Astrocyte of the cerebellum (primary cell): ENCODE data around the gene UBE3C.
"Not testable (repeated sequence)": the region's sequence is repeated elsewhere in the genome, so short reads cannot be mapped to it uniquely, and the experiment has no call there.

Source experiments
- DNase-seq: peaks from one replicate; pipeline ENCODE4 v3.0.0-alpha.2; 2011; ENCODE audit warnings: low read depth
- H3K4me3 ChIP-seq: 2 replicates; pipeline ENCODE4 v1.5.1; 2011; ENCODE audit warnings: mild to moderate bottlenecking, low read depth, low read length, moderate library complexity
- CTCF ChIP-seq: IDR thresholded peaks from 2 replicates; pipeline ENCODE4 v1.5.1; 2012; ENCODE audit warnings: low read length, low read depth, moderate library complexity, mild to moderate bottlenecking; ENCODE audit errors: missing control alignments
- in situ Hi-C: cut with HindIII; loops from 2 replicates; pipeline ENCODE4 v1.10.0; 2017; ENCODE audit warnings: low sequenced_read_pairs

The UBE3C gene

GRCh38 chr7:157272351-157273207 is 133.9 kb downstream of the UBE3C start:
- in situ Hi-C loops = no loop called here
- H3K4me3 ChIP-seq = no peak overlapping the region
- no peak for TF ChIP-seq CTCF
- no peak for DNase-seq

- DNase-seq = peak; percentile 19
- TF ChIP-seq CTCF = peak; percentile 98
- no peak overlapping the region for H3K4me3 ChIP-seq
- in situ Hi-C loops = no loop called here
Observed at GRCh38 chr7:157273208-157274093, 134.7 kb downstream of the UBE3C start.

- DNase-seq, in situ Hi-C loops, H3K4me3 ChIP-seq: not testable (repeated sequence)
Observed at GRCh38 chr7:157274094-157274634, 135.4 kb downstream of the UBE3C start.

GRCh38 chr7:157274991-157275427 is 136.3 kb downstream of the UBE3C start:
- no peak for TF ChIP-seq CTCF
- in situ Hi-C loops = no loop called here
- H3K4me3 ChIP-seq = no peak overlapping the region
- DNase-seq = no peak

- in situ Hi-C loops = no loop called here
- DNase-seq = no peak
- H3K4me3 ChIP-seq = no peak overlapping the region
- no peak for TF ChIP-seq CTCF
Observed at GRCh38 chr7:157276091-157276561, 137.4 kb downstream of the UBE3C start.

- DNase-seq = no peak
- no peak for TF ChIP-seq CTCF
- no peak overlapping the region for H3K4me3 ChIP-seq
- in situ Hi-C loops = no loop called here
Observed at GRCh38 chr7:157276731-157277562, 138.2 kb downstream of the UBE3C start.

- DNase-seq, in situ Hi-C loops, H3K4me3 ChIP-seq: not testable (repeated sequence)
Observed at GRCh38 chr7:157277568-157277967, 138.8 kb downstream of the UBE3C start.
